K562 (cell line): ENCODE measurements around the gene PCAT6. TPM values are rescaled to one million over a fixed set of nuclear protein-coding genes. Genes with fewer than 3 reads are reported as not detected.

Experiments
- CREM ChIP-seq: IDR thresholded peaks from 2 replicates; pipeline ENCODE4 v1.6.1; 2014; ENCODE audit warnings: antibody characterized with exemption, low read depth
- CTBP1 ChIP-seq: fragments of 450-650 bp; IDR thresholded peaks from 2 replicates; pipeline ENCODE4 v1.6.1; 2016; ENCODE audit warnings: borderline replicate concordance
- HNRNPH1 ChIP-seq: fragments of 200-400 bp; formaldehyde crosslinking; optimal IDR thresholded peaks from 2 replicates; pipeline ENCODE3; 2017; ENCODE audit warnings: low read depth, mild to moderate bottlenecking, low read length, moderate library complexity
- JUN ChIP-seq, 2 experiments: sonication (generic) in 1 of 2; formaldehyde crosslinking in 1 of 2; IDR thresholded peaks; 2 replicates each; pipeline versions ENCODE4 v1.6.1 to v1.8.0; 2012 to 2022; ENCODE audit warnings: borderline replicate concordance in 2 of 2, mild to moderate bottlenecking in 2 of 2, improper control_type of control experiment in 1 of 2, low read depth in 1 of 2, low read length in 1 of 2, missing genetic modification reagents in 1 of 2
- KAT8 ChIP-seq: fragments of 450-650 bp; IDR thresholded peaks from 2 replicates; pipeline ENCODE4 v1.6.1; 2016; ENCODE audit warnings: low read depth, mild to moderate bottlenecking
- KLF1 ChIP-seq: fragments of 450-650 bp; IDR thresholded peaks from 2 replicates; pipeline ENCODE4 v1.6.1; 2016; ENCODE audit warnings: missing genetic modification characterization, missing compliant biosample characterization
- KLF13 ChIP-seq: fragments of 450-650 bp; IDR thresholded peaks from 2 replicates; pipeline ENCODE4 v1.6.1; 2016; ENCODE audit warnings: missing genetic modification characterization, low read depth, mild to moderate bottlenecking, missing compliant biosample characterization, moderate library complexity, borderline replicate concordance
- KLF16 ChIP-seq: IDR thresholded peaks from 2 replicates; pipeline ENCODE4 v1.6.1; 2016; ENCODE audit warnings: antibody characterized with exemption
- LEF1 ChIP-seq: fragments of 450-650 bp; IDR thresholded peaks from 2 replicates; pipeline ENCODE4 v1.6.1; 2016; ENCODE audit warnings: mild to moderate bottlenecking
- NCOA6 ChIP-seq: fragments of 450-650 bp; IDR thresholded peaks from 2 replicates; pipeline ENCODE4 v1.6.1; 2017; ENCODE audit warnings: mild to moderate bottlenecking
- RAD21 ChIP-seq, 2 experiments: fragments of 250-450 bp in 1 of 2; fragments of 450-650 bp in 1 of 2; sonication (Bioruptor Pico) in 1 of 2; formaldehyde crosslinking in 1 of 2; IDR thresholded peaks in 1 of 2; conservative IDR thresholded peaks in 1 of 2; 2 replicates each; pipeline versions ENCODE4 v1.4.0 to v1.8.0; 2020 to 2022; ENCODE audit warnings: mild to moderate bottlenecking in 2 of 2, moderate library complexity in 1 of 2
- RBM25 ChIP-seq: fragments of 200-400 bp; formaldehyde crosslinking; IDR thresholded peaks from 2 replicates; pipeline ENCODE4 v1.6.1; 2018; ENCODE audit warnings: low read length, low read depth, moderate library complexity; ENCODE audit not compliant: severe bottlenecking
- RUNX1 ChIP-seq: sonication (generic); IDR thresholded peaks from 2 replicates; pipeline ENCODE4 v1.6.1; 2016; ENCODE audit warnings: antibody characterized with exemption, low read depth
- SMC3 ChIP-seq: conservative IDR thresholded peaks from 2 replicates; pipeline ENCODE4 v1.6.1; 2011; ENCODE audit warnings: low read depth, low read length, improper control_type of control experiment; ENCODE audit not compliant: insufficient read depth
- SOX6 ChIP-seq: fragments of 450-650 bp; IDR thresholded peaks from 2 replicates; pipeline ENCODE4 v1.6.1; 2014; ENCODE audit warnings: mild to moderate bottlenecking
- ZNF12 ChIP-seq: sonication (generic); formaldehyde crosslinking; IDR thresholded peaks from 2 replicates; pipeline ENCODE4 v1.4.0; 2020; ENCODE audit warnings: mild to moderate bottlenecking, missing genetic modification reagents
- ZNF124 ChIP-seq: sonication (generic); formaldehyde crosslinking; IDR thresholded peaks from 2 replicates; pipeline ENCODE4 v1.8.1; 2022; ENCODE audit warnings: missing genetic modification reagents
- polyA plus RNA-seq, 8 experiments: library from polyadenylated mRNA; depleted of rRNA in 4 of 8; stranded (reverse) in 5 of 8; unstranded in 3 of 8; fragments of >200 nt; fragmentation: Nextera tagmentation in 2 of 8; fragmentation: Illumina TruSeq in 1 of 8; extraction: Ambion mirVana in 2 of 8; extraction: Trizol in 1 of 8; gene quantifications; 2 replicates each; pipeline versions ENCODE4 v1.2.1 to v1.2.3, GENCODE V29; 2011 to 2014; ENCODE audit warnings: inconsistent platforms in 1 of 8, missing spikeins in 1 of 8
- total RNA-seq, 7 experiments: library from RNA; depleted of rRNA in 6 of 7; stranded (reverse); fragments of >200 nt in 6 of 7; fragmentation: Illumina TruSeq in 2 of 7; extraction: Trizol in 2 of 7; gene quantifications; 2 replicates each; pipeline versions ENCODE4 v1.2.1 to v1.2.3, GENCODE V29; 2011 to 2021; ENCODE audit warnings: low replicate concordance in 1 of 7
- TF ChIP-seq, protein P1 (sequence below): IDR thresholded peaks from 2 replicates; pipeline ENCODE4 v1.6.1; 2011; ENCODE audit warnings: borderline replicate concordance, low read depth, mild to moderate bottlenecking, moderate library complexity, low read length; ENCODE audit not compliant: insufficient read depth, poor library complexity, severe bottlenecking
- TF ChIP-seq, protein P2 (sequence below): fragments of 250-450 bp; sonication (Bioruptor Pico); IDR thresholded peaks from 2 replicates; pipeline ENCODE4 v1.4.0; 2020; ENCODE audit warnings: mild to moderate bottlenecking, moderate library complexity
- TF ChIP-seq, protein P3 (sequence below): fragments of 450-650 bp; formaldehyde crosslinking; IDR thresholded peaks from 2 replicates; pipeline ENCODE4 v1.4.0; 2020; ENCODE audit warnings: mild to moderate bottlenecking, moderate library complexity
- TF ChIP-seq, protein P4 (sequence below): sonication (generic); formaldehyde crosslinking; IDR thresholded peaks from 2 replicates; pipeline ENCODE4 v1.8.0; 2022; ENCODE audit warnings: missing genetic modification reagents, mild to moderate bottlenecking, moderate library complexity, borderline replicate concordance

PCAT6 gene
- total and polyA plus RNA-seq, 9 of the 15 experiments (the other 6 are each of a cell fraction or from before 2014, with no cell fraction given): 0.25 to 2.4 (median 0.54) TPM; not detected in 1

DNA sequence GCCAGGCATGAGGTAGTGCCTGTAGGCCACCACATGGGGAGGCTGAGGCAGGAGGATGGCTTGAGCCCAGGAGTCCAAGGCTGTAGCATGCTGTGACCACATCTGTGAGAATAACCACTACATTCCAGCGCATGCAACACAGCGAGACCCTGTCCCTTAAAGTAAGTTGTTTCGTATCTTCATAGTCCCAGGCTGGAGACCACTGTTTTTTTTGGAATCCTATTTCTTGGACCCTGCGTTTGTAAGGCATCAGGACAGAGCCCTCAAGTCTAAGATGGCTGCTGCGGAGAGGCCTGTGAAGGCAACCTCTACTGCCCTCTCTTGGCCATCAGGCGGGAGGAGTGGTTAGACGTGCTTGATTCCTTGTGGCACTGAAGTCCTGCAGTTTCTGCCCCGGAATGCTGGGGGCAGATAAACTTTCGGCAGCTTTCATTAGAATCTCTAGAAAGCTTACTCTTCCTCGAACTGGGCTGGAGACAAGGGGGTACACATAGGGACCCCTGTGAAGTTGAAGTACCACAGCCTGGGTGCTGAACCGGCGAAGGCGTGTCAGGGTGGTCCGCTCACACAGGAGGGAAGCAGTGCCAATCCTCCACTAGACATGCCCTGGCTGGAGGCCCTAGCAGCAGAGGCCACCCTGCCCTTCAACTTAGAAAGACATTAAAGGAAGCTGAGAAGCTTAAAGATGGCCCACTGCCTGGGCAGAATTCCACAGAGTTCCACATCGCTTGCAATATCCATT, 41.6 kb downstream of the PCAT6 start (continued):
- TF ChIP-seq, protein P1, sequence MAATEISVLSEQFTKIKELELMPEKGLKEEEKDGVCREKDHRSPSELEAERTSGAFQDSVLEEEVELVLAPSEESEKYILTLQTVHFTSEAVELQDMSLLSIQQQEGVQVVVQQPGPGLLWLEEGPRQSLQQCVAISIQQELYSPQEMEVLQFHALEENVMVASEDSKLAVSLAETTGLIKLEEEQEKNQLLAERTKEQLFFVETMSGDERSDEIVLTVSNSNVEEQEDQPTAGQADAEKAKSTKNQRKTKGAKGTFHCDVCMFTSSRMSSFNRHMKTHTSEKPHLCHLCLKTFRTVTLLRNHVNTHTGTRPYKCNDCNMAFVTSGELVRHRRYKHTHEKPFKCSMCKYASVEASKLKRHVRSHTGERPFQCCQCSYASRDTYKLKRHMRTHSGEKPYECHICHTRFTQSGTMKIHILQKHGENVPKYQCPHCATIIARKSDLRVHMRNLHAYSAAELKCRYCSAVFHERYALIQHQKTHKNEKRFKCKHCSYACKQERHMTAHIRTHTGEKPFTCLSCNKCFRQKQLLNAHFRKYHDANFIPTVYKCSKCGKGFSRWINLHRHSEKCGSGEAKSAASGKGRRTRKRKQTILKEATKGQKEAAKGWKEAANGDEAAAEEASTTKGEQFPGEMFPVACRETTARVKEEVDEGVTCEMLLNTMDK: peak; percentile 55
- TF ChIP-seq NCOA6: no peak
- TF ChIP-seq, protein P2, sequence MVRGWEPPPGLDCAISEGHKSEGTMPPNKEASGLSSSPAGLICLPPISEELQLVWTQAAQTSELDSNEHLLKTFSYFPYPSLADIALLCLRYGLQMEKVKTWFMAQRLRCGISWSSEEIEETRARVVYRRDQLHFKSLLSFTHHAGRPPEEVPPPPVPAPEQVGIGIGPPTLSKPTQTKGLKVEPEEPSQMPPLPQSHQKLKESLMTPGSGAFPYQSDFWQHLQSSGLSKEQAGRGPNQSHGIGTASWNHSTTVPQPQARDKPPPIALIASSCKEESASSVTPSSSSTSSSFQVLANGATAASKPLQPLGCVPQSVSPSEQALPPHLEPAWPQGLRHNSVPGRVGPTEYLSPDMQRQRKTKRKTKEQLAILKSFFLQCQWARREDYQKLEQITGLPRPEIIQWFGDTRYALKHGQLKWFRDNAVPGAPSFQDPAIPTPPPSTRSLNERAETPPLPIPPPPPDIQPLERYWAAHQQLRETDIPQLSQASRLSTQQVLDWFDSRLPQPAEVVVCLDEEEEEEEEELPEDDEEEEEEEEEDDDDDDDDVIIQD (CRISPR knock-in tag): no peak
- no peak for TF ChIP-seq HNRNPH1
- peak; percentile 36; the same call in 1 of the 2 replicates for TF ChIP-seq KLF13 (tag)
- TF ChIP-seq, protein P3, sequence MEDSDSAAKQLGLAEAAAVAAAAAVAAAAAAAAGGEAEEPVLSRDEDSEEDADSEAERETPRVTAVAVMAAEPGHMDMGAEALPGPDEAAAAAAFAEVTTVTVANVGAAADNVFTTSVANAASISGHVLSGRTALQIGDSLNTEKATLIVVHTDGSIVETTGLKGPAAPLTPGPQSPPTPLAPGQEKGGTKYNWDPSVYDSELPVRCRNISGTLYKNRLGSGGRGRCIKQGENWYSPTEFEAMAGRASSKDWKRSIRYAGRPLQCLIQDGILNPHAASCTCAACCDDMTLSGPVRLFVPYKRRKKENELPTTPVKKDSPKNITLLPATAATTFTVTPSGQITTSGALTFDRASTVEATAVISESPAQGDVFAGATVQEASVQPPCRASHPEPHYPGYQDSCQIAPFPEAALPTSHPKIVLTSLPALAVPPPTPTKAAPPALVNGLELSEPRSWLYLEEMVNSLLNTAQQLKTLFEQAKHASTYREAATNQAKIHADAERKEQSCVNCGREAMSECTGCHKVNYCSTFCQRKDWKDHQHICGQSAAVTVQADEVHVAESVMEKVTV (CRISPR knock-in tag): peak; percentile 72
- TF ChIP-seq RBM25: peak; percentile 42
- peak; percentile 36; the same call in 1 of the 2 replicates for TF ChIP-seq CTBP1
- no peak for TF ChIP-seq RUNX1
- peak; percentile 92 for TF ChIP-seq KAT8
- TF ChIP-seq JUN (IDR thresholded peaks at IDR 0.05; ENCODE audit: borderline replicate concordance, low read depth, low read length): 0 out of 2 replicates have a peak, but pooled peaks have one; percentile 26
- TF ChIP-seq JUN (CRISPR knock-in tag; IDR thresholded peaks at IDR 0.05; ENCODE audit: borderline replicate concordance): no peak
- TF ChIP-seq KLF16: peak; percentile 58; the same call in 1 of the 2 replicates
- peak; percentile 74 to 91 for TF ChIP-seq RAD21 (CRISPR knock-in tag; conservative IDR thresholded peaks at IDR 0.05 in 1 of 2, IDR thresholded peaks at IDR 0.05 in 1 of 2)
- TF ChIP-seq ZNF12 (CRISPR knock-in tag): no peak
- no peak for TF ChIP-seq LEF1
- TF ChIP-seq ZNF124 (CRISPR knock-in tag): no peak
- TF ChIP-seq SOX6: no peak; the same call in 1 of the 2 replicates
- TF ChIP-seq SMC3: peak; percentile 77
- TF ChIP-seq KLF1 (tag): 0 out of 2 replicates have a peak, but pooled peaks have one; percentile 14
- TF ChIP-seq, protein P4, sequence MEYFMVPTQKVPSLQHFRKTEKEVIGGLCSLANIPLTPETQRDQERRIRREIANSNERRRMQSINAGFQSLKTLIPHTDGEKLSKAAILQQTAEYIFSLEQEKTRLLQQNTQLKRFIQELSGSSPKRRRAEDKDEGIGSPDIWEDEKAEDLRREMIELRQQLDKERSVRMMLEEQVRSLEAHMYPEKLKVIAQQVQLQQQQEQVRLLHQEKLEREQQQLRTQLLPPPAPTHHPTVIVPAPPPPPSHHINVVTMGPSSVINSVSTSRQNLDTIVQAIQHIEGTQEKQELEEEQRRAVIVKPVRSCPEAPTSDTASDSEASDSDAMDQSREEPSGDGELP: peak; percentile 41; the same call in 1 of the 2 replicates
- 0 out of 2 replicates have a peak, but pooled peaks have one; percentile 5 for TF ChIP-seq CREM
